Neural crest cell (in vitro differentiated cells): Measurements from ENCODE around the gene ZNF423. TPM values are rescaled to one million over a fixed set of nuclear protein-coding genes. Genes with fewer than 3 reads are reported as not detected.
A peak's percentile ranks its signal among the peaks of the same experiment; 100 is the strongest.

Source experiments
- DNase-seq: peaks from one replicate; pipeline ENCODE4 v3.0.0; 2021; ENCODE audit warnings: low read depth, mixed read lengths, low spot score
- H3K27ac Mint-ChIP-seq: one replicate; pipeline ENCODE4 v1.8.0; 2021; ENCODE audit warnings: mild to moderate bottlenecking, mixed read lengths; ENCODE audit not compliant: unreplicated experiment
- H3K27me3 Mint-ChIP-seq: 2 replicates; pipeline ENCODE4 v1.8.0; 2021; ENCODE audit warnings: low read depth, mild to moderate bottlenecking, mixed read lengths
- H3K36me3 Mint-ChIP-seq: 2 replicates; pipeline ENCODE4 v1.8.0; 2021; ENCODE audit warnings: low read depth, mild to moderate bottlenecking, mixed read lengths
- H3K4me1 Mint-ChIP-seq: 2 replicates; pipeline ENCODE4 v1.8.0; 2021; ENCODE audit warnings: mixed read lengths
- H3K4me3 Mint-ChIP-seq: one replicate; pipeline ENCODE4 v1.8.0; 2021; ENCODE audit warnings: mild to moderate bottlenecking, mixed read lengths
- H3K9me3 Mint-ChIP-seq: 2 replicates; pipeline ENCODE4 v1.8.0; 2021; ENCODE audit warnings: mixed read lengths
- CTCF ChIP-seq: fragments of 200-600 bp; sonication (generic); conservative IDR thresholded peaks from 2 replicates; pipeline ENCODE4 v1.5.0; 2021; ENCODE audit warnings: antibody characterized with exemption, mild to moderate bottlenecking
- total RNA-seq: library from RNA; stranded (reverse); gene quantifications from 2 replicates; pipeline ENCODE4 v1.2.1, GENCODE V29; 2021

ZNF423 gene
- total RNA-seq, 1 donor from 2014 or later = 55.4 TPM

- no peaks in the 10 kb centered on the region for H3K9me3 Mint-ChIP-seq
- peaks cover 48% of the 10 kb centered on the region for H3K4me1 Mint-ChIP-seq
- H3K27ac Mint-ChIP-seq = peak overlapping the region; percentile 27
- no peaks in the 10 kb centered on the region for H3K27me3 Mint-ChIP-seq
- H3K36me3 Mint-ChIP-seq = peaks cover 1% of the 10 kb centered on the region
- no peak for TF ChIP-seq CTCF
- no peak for DNase-seq
- H3K4me3 Mint-ChIP-seq = peak overlapping the region; percentile 31
Observed at GRCh38 chr16:49527611-49528010, 328.3 kb downstream of the ZNF423 start.

GRCh38 chr16:49526860-49527365, 329.0 kb downstream of the ZNF423 start:
- Mint-ChIP-seq H3K9me3 (no peaks in the 10 kb centered on the region), H3K36me3 (peaks cover 4% of the 10 kb centered on the region), H3K4me3 (no peak overlapping the region), H3K27ac (no peak overlapping the region), H3K4me1 (peaks cover 41% of the 10 kb centered on the region), H3K27me3 (no peaks in the 10 kb centered on the region)
- TF ChIP-seq CTCF = no peak
- DNase-seq = no peak

- peak overlapping the region; percentile 86 for H3K27ac Mint-ChIP-seq
- H3K9me3 Mint-ChIP-seq = no peaks in the 10 kb centered on the region
- H3K4me1 Mint-ChIP-seq = peaks cover 26% of the 10 kb centered on the region
- no peak for DNase-seq
- H3K4me3 Mint-ChIP-seq = no peak overlapping the region
- TF ChIP-seq CTCF = no peak
- peaks cover 4% of the 10 kb centered on the region for H3K36me3 Mint-ChIP-seq
- no peaks in the 10 kb centered on the region for H3K27me3 Mint-ChIP-seq
Observed at GRCh38 chr16:49524947-49525315, 331.0 kb downstream of the ZNF423 start.

GRCh38 chr16:49524216-49524946, 331.5 kb downstream of the ZNF423 start:
- H3K27me3 Mint-ChIP-seq = no peaks in the 10 kb centered on the region
- H3K9me3 Mint-ChIP-seq = no peaks in the 10 kb centered on the region
- peaks cover 4% of the 10 kb centered on the region for H3K36me3 Mint-ChIP-seq
- DNase-seq = no peak
- H3K4me3 Mint-ChIP-seq = no peak overlapping the region
- H3K27ac Mint-ChIP-seq = no peak overlapping the region
- TF ChIP-seq CTCF = no peak
- H3K4me1 Mint-ChIP-seq = peaks cover 23% of the 10 kb centered on the region

- no peaks in the 10 kb centered on the region for H3K9me3 Mint-ChIP-seq
- no peak for DNase-seq
- no peak for TF ChIP-seq CTCF
- H3K4me3 Mint-ChIP-seq = no peak overlapping the region
- no peak overlapping the region for H3K27ac Mint-ChIP-seq
- peaks cover 15% of the 10 kb centered on the region for H3K4me1 Mint-ChIP-seq
- peaks cover 4% of the 10 kb centered on the region for H3K36me3 Mint-ChIP-seq
- no peaks in the 10 kb centered on the region for H3K27me3 Mint-ChIP-seq
Observed at GRCh38 chr16:49523435-49524159, 332.3 kb downstream of the ZNF423 start.
